Activated CD8-positive, alpha-beta memory T cell treated with anti-CD3 and anti-CD28 coated beads, Interleukin-2, amount 50 U/mL, for 4 hours (primary cell): ENCODE measurements around the gene RPS6KA2.

Experiments
- DNase-seq: peaks from one replicate; pipeline ENCODE4 v3.0.0-alpha.2; 2020

Gene RPS6KA2

DNA sequence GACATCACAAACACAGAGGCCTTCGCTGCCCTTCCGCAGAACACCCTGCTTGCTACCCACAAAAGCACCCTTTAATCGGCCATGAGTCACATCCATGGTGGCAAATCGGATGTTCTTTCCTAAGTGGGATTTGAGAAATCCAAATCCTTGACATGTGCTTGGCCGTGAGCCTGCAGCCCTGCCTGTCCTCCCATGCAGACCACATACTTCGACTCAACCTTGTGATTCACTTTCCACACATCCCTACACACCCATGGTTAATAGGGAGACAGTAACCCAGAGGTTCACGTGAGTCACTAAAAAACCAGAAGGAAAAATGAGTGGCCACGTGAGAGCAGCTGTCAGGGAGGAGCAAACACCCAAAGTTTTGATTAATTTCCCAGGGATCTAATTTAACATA lies 59.9 kb downstream of the RPS6KA2 start:
- no peak for DNase-seq

DNA sequence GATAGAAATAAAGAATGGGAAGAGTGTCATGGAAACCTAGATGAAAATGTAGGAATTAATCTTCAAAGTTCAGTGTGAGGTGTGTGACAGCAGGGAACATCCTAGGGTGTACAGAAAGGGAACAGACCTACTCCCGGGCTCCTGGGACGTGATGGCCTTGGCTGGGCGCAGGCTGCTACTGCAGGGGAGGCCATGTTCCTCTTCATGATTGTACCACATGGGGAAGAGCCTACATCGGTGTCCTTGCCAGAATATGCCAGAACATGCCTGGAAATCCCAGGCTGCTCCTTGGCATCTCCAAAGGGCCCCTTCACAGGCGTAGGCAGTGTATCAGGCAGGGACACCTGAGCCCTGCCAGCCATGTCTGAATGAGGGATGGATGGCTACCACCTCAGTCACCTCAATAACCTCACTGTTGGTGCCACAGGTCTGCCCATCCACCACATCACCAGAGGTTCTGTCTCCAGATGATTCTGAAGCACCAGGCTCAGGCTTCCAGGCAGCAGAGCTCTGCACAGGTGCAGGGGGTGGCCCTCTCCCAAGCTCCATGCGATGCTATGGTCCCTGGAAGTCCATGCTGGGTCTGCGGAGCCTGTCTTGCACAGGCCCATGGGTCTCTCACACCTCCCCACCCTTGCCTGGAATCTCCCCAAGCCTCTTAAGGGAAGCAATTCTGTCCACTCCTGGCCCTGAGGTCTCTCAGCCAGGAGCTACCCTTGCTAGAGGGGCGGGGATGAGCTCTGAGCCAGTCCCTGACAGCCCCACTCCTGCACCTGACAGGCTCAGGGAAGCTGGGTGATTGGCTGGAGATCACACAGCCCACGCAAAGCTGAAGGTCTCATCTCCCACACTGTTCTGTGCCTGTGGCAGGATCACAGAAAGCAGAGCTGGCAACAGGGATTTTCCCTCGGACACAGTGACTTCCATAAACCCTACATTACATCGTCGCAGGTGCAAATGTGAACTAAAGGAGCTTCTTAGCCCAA lies 60.7 kb downstream of the RPS6KA2 start:
- no peak for DNase-seq

DNA sequence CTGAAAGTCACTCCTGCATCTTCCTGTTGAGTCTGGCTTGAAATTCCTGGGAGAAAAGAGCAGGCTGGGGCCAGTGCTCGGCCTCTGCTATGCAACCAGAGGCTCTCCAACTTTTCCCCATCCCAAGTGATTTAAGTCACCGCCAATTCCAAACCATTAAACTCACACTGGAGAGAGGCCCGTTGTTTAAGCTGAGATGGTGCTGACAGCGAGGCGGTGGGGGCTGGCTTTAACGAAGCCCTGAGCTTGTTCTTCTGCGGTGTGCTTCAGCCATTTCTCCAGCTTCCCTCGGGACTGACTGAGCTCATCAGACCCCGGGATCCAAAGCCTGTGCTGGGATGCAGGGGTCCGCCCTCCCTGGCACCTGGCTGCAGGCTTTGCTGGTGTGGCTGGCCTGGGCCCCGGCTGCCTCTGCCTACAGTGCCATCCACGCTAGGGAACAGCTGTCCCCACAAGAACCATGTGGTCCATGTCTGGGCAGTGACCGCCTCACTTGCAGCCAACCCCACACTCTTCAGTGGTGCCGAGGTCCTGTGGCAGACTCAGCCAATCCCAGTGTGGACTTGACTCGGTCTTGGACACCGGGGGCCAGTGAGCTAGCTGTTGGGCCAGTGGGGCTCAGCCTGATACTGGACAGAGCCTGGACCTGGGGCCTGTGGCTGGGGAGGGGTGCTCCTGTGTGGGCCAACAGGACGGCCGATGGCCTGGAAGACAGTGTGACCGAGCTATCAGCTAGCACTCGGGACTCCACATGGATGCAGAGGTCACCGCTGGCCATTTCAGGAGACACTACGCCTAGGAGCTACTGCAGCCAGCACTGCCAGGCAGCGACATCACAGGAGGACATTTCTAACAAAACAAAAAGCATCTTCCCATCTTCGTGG lies 61.7 kb downstream of the RPS6KA2 start:
- DNase-seq = no peak

DNA sequence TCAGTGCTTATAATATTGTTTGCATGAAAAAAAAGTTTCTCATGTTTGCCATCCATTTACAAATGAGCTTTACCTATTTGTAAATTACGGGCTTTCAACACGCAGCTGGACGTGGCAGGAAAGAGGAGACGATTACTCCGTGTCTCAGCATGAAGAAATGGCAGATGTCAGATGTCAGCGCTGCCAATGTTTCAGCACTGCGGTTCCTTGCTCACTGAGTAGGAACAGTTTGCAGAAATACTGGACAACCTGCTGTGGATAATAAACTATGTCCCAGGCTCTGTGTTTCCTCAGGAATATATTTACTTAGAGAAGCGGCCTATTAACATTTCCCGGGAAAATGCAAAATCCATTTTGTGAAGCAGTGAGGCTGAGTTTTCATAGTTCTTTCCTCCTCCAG lies 63.2 kb downstream of the RPS6KA2 start:
- DNase-seq = no peak

DNA sequence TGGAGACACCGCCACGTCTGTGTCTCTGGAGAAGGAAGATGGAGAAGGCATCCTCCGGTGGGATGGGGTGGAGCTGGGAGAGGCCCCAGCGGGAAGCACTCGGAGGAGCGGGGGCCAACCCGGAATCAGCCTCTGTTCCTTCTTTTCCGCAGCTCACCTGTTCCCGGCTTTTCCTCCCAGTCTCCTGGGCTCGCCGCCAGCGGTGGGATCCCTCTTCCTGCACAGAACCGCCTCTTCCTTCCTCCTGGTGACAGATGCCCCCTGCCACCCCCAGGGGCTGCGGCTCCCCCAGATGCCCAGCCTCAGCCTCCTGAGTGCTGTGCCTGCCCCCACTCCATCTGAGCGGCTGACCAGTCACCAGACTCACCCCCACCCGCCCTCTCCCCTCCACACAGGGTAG lies 63.9 kb downstream of the RPS6KA2 start:
- DNase-seq = no peak

DNA sequence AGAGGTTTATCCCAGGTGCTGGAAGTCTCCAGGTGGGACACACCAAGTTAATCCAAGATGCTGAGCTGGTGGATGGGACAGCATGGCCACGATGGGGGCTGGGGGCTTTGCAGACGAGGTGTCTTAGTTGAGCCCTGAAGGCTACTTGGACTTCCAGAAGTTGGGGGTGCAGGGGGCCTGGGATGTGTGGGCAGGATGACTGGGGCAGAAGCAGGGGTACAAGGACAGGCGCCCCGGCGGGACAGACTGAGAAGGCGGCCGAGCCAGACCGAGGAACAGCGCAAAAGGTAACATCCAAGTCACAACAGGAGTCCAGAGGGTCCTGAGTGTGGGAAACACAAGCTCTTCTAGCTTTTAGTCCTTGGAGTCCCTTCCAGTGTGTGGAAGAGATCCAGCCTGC lies 64.3 kb downstream of the RPS6KA2 start:
- DNase-seq = no peak

DNA sequence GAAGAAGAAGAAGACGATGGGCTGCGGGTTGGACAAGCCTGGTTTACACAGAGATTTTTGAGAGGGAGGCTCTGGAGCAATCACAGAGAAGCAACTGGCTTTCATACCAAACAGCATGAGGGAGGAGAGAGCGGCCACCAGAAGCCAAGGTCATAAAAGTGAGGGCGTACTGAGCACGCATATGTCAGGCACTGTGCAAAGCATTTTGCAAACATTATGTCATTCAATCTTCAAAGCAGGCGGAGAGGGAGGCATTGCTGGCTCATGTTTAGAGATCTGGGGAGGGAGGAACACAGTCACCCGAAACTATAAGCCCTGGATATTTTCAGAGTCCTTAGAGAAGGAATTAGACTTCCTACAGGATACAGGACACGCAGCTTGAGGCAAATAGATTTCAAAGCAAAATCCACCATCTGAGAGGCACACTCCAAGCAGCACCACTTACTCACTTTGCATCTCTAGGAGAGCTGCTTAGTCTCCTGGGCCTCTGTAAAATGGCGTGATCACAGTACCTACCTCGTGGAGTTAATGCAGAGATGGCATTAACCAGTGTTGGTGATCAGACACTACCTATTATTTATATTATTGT lies 65.2 kb downstream of the RPS6KA2 start:
- DNase-seq = no peak

DNA sequence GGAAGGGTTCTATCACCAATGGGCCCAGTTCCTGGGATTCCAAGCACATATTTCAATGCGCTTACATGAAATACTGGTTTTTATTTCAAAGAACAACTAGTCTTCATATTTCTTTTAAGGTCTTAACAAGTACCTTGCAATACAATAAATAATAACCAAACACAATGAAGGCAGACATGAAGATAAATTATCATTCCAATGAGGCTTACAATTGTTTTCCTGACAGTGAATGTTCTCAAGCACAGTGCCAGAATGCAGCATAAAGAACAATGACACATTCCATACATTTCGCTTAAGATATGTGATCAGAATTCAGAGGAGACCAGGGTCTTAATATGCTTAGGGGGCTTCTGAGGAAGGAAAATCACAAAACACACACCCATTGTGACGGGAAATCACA lies 66.8 kb downstream of the RPS6KA2 start:
- DNase-seq = no peak

DNA sequence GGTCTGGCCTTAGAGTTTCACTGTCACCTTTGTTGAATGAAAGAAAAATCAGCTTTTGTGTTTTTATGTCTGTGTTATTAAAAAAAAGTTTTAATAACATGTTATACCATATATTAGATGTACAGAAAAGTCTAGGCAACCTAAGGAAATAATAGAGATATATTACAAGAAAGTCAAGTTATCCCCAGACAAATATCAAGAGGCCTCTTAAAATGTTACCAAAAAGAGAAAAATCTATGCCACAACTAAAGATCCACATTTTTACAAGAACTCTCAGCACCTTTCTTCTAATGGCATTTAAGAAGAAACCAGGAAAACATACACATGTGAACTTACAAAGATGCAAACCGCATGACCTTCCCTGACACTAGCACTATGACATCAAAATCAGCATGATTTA lies 67.4 kb downstream of the RPS6KA2 start:
- no peak for DNase-seq

DNA sequence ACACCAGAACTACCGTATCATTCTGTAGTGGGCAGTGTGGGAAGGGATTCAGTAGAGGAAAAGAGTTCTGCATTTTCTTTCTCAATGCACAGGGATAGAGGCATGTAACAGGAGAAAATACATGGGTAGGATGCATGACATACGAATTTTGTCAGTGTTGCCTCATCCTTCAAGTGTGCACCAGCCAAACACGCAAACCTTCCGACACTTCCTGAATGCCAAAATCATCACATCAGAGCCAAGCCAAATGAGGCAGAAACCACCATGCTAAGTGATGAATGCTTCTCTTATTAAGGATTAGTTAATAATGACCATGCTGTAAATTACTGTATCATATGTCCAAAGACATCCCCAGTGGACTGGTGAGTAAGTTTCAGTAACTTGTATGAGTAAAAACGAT lies 67.8 kb downstream of the RPS6KA2 start:
- no peak for DNase-seq

DNA sequence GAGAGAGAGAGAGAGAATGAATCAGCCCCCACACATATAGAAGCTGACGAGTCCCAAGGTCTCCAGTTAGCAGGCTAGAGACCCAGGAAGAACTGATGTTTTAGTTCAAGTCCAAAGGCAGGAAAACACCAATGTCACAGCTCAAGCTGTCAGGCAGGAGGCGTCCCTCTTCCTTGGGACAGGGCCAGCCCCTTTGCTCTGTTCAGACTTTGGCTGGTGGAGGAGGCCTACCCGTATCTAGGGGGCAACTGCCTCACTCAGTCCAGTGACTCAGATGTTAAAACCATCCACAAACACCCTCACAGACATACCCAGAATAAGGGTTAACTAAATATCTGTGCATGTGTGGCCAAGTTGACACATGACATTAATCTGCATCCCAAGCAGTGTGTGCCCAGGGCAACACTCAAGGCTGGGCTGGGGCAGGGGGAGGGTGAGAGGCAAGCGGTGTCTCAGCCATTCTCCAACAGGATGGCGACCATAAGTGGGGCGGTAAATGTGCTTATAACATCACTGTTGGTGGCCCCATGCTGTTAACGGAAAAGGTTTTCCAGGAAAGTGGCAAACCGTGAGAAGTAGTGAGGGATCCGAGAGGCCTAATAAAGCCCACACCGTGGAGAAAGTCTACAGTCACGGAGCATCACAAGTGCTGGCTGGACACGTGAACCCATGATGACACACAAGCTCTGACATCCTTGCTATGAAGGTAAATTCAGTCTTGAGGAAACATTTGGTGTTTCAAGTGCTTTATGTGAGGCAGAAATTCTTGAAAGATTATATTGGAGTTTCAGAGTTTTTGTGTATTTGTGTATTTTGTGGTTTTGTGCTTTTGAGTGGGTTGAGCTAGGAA lies 68.7 kb downstream of the RPS6KA2 start:
- no peak for DNase-seq

DNA sequence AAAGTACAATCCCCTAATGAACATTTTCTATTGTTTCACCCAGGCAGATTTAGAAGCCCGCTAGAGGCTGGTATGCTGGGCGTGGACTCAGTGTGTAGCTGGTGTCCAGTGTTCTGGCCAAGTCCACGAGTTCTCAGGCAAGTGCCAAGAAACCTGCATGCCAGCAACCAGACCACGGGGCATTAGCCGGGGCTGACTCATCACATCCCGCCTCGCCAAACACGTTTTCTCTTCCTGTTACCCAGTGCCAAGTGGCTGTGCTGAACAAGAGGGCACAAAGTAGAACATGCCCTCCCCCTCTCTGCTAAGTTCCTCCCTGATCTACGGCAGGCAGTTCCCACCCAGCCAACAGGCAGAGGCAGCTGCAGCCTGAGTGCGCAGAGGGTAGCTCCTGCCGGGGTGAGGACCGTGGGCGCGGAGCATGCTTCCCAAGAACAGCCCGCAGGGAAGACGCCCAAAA lies 70.2 kb downstream of the RPS6KA2 start:
- DNase-seq = no peak

DNA sequence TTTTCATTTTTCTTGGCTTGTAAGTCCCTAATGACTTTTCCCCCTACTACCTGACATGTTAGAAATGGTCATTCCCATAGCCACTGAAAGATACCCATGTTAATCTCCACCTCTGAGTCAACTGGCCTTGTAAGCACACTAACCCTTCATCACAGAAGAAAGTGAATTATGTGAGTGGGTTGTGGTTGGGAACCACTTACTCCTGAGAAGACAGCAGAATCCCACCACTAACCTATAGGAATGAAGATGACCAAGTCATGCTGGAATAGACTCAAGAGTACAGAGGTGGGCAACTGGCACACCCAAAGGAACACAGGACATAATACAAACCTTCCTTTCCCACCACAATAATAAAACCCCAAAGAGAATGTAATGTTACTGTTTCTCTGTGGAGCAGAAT lies 70.7 kb downstream of the RPS6KA2 start:
- DNase-seq = no peak

DNA sequence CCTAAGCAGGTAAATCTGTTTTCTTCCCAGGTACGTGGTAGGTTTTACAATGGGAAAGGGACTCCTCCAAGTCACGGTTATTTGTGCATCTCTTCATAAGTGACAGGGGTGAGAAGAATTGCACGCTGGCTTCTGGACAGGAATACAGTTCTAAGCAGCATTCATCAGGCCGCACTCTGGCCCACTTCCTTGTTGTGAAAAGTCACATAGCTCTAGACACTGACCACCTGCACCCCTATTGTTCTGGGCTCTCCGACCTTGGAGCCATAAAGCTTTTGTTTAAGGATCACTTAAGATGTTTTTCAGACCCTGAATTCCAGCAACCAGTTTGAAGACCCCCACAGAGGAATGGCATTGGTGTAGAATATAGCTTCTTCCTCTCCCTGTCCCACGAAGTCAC lies 72.0 kb downstream of the RPS6KA2 start:
- no peak for DNase-seq

DNA sequence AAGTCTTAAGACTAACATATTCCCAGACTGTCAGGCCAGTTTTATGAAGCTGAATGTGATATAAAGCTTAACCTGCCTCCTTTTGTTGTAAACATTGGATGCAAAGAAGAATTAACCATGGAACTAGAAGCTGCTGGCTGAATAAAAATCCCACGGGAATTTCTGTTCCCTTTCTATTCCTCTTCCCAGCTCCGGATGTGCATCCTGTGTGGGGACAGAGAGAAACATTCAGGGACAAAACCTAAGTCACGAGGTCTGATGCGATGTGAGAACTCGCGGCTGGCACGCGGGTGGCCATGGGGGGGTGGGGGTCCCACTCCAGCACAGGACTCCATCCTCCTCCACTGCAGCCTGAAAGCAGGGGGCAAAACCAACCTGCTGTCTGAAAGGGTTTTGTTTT lies 72.7 kb downstream of the RPS6KA2 start:
- no peak for DNase-seq

DNA sequence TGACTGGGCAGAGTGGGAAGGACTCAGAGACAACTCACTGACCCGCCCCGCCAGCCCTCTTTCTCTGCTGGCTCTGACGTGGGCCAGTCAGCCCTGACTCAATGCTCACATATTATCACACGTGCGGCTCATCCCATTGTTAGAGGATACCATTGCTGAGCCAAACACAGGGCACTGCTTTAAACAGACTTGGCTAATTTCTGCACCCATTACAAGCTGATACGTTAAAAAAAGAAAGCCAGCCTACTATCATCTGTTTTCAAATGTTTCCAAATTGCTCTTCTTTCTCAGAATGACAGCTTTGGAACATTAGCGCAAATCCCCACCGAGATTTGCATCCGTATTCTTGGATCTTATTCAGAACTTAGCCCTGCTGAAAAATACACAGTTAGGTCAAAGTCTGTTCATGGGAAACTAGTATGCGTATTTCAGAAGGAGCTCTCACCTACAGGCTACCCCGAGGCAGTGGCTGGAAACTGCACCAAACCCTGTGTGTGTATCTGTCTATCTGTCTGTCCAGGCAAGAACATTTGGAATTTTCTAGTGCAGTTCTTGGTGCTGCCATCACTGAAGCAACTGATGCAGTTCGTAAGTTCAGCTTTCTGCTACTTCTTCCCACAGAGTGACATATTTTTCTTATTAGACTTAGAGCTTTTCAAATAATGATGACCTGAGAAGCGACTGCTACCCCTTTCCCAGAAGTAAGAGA lies 73.3 kb downstream of the RPS6KA2 start:
- no peak for DNase-seq

DNA sequence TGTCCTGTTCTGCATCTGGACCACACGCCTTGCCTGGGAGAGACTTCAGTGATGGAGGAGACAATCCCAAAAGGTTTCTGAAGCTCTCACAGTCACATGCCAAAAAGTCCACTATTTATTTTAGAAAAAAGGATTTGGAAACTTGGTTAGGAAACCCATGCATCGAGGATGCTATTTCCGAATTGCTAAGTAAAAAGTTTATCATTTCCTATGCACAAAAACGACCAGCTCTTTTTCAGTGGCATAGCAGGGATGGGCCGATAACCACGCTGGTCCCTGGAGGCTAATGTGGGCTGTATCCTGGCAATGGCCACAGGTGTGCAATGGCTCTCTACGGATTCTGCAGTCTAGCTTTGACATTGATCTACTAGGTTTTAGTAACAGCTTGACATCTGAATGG lies 74.5 kb downstream of the RPS6KA2 start:
- no peak for DNase-seq

DNA sequence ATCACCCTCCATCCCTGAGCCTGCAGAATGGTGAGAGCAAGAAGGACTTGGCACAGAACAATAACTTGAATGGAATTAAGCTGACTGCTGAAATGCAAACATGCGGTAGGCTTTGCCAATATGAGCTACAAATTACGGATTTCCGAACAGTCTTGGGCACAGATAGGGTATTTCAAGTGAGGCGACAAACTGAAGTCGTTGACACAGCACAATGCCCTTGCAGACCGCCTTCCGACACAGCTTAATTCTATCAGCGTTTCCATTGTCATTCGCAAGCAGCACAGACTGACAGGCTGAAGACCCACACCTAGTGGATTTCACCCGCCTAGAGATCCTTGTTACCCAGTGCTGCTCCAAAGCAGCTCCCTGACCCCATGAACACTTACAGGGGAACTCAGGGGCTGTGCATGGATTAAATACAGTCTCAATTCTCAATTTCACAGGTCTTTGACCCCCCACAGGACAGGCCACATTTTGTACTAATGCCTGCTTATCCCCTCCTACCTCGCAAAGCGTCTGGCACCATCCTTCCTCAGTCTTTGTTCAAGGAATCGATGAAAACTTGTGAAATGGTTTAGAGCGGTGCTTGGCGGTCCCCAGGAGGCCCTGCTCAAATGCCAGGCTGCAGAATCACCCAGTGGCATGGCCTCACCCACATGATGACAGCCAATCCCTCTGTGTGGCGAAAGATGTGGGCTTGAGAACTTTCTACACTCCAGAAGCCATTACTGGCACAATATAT lies 75.1 kb downstream of the RPS6KA2 start:
- no peak for DNase-seq

DNA sequence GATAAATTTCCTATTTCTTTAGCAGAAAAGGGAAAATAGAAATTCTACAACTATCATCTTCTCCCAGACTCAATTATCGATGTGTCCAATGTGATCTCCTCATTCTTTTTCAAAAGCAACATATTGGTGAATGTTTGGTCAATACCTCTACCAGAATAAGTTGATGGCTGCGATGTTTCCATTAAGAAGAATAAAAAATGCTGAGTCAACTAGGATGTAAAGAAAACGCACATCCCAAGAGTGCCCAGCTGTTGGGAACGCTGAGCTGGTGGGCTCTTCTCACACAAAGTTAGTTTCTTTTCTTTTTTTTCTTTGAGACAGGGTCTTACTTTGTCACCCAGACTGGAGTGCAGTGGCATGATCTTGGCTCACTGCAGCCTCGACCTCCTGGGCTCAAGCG lies 80.4 kb downstream of the RPS6KA2 start:
- DNase-seq = no peak

DNA sequence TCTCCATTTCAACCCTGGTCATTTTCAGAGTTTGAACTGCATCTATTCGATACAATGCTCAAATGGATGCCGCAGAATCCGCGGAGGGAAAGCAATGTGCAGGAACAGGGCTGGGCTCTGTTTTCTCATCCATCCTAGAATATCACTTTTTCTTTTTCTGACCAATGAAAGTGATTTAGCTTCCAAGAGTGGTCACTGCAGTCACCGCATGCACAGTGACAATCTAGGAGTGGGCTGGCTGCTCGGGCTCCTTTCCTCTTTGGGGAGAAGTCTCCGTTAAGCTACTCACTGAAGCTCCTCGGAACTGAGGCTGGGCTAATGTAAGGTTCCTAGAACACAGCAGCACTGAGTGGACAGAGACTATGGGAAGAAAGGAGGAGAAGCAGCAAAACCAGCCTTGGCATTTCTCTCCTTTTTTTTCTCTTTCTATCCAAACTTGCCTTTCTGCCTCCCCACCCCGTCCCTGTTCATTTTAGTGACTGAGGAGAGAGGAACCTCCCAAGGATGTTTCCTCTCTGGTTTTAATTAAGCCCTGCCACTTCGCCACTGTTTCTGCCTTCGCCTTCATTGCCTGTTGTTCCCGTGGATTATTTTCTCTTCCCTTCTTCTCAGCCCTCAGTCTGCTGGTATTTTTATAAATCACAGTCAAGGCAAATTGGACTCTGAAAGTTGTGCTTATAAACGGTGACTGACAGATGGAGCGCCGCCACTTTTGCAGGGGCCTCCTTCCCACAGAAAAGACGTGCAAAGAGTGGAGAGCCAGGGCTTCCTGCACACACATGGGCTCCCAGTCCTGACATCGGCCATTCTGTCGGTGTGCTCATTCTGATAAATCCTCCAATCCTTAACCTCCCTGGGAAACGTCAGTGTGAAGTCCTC lies 81.7 kb downstream of the RPS6KA2 start:
- no peak for DNase-seq
